Measurements from ENCODE around the gene STRA8.

DNA sequence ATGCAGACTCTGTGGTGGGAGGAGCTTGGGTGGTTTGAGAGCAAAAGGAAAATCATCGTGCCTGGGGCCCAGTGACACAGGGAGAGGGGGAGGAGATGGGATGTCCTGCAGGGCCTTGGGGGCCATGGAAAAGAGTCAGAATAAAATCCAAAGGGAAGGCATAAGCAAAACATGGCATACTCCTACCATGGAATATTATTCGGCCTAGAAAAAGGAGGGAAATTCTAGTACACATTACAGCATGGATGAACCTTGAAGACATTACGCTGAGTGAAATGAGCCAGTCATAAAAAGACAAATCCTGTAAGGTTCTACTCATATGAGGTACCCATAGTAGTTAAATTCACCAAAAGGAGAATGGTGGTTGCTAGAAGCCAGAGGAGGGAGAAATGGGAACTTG lies 38.7 kb downstream of the STRA8 start:
- TF ChIP-seq, protein P1, sequence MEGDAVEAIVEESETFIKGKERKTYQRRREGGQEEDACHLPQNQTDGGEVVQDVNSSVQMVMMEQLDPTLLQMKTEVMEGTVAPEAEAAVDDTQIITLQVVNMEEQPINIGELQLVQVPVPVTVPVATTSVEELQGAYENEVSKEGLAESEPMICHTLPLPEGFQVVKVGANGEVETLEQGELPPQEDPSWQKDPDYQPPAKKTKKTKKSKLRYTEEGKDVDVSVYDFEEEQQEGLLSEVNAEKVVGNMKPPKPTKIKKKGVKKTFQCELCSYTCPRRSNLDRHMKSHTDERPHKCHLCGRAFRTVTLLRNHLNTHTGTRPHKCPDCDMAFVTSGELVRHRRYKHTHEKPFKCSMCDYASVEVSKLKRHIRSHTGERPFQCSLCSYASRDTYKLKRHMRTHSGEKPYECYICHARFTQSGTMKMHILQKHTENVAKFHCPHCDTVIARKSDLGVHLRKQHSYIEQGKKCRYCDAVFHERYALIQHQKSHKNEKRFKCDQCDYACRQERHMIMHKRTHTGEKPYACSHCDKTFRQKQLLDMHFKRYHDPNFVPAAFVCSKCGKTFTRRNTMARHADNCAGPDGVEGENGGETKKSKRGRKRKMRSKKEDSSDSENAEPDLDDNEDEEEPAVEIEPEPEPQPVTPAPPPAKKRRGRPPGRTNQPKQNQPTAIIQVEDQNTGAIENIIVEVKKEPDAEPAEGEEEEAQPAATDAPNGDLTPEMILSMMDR (IDR thresholded peaks at IDR 0.05) = no peak
- no peak for TF ChIP-seq POLR2A (IDR thresholded peaks at IDR 0.05)
